ENCODE results near the gene MARVELD1.

MARVELD1 gene

GRCh38 chr10:97759946-97760345 is 46.4 kb downstream of the MARVELD1 start:
- no peak for DNase-seq

GRCh38 chr10:97760461-97761257 is 47.1 kb downstream of the MARVELD1 start:
- DNase-seq: no peak

DNA sequence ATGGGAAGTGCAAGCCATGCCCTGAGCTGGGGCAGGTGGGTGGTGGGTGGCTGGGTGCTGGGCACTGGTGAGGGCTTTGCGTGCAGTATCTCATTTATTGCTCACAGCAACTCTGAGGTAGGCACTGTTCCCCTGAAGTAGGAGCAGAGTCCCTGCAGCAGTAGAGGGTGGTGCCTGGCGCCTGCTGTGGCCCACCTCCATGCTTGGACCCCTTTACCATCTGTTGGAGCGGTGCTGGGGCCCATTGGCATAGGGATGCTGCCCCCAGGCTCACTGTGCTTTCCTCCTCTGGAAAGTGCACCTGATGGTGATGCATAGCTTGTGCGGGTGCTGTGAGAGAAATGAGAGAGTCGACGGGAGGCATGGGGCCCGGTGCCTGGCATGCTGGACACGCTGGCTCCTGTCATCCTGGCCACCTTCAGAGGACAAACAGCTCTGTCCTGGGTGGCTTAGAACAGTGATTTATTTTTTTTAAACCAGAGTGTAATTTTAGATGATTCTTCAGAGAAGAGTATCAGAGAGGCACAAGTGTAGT is 47.9 kb downstream of the MARVELD1 start:
- DNase-seq: no peak

- DNase-seq: no peak
Observed at GRCh38 chr10:97762056-97762455, 48.5 kb downstream of the MARVELD1 start.

DNA sequence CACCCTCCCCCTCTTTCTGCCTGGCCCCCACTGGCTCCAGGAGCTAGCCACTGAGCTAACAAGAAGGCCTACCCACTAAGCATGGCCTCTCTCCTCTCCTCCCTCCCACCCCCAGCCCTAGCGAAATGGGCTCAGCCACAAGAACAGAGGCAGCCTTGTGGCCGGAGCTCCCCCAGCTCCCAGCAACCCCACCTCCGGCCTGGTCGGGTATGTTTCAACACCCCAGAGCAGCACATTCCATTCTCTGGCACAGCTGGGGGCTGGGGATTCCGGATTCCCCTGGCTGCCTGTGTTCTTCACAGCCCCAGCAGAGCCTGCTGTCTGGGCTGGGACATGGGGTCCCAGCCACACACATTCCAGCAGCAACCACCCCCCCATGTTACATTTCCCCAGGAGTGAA is 49.3 kb downstream of the MARVELD1 start:
- DNase-seq: no peak

DNA sequence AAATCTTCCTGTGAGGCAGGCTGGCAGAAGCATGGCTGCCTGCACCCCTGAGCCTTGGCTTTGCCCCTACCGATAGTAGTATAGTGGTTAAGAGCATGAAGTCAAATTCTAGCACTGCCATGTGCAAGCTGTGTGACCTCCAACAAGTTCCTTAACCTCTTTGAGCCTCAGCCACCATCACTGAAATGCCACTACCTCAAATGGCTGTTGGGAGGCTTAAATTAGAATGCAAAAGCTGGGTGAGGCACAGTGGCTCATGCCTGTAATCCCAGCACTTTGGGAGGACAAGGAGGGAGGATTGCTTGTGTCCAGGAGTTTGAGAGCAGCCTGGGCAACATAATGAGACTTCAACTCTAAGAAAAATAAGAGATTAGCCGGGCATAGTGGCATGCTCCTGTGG is 49.9 kb downstream of the MARVELD1 start:
- no peak for DNase-seq

DNA sequence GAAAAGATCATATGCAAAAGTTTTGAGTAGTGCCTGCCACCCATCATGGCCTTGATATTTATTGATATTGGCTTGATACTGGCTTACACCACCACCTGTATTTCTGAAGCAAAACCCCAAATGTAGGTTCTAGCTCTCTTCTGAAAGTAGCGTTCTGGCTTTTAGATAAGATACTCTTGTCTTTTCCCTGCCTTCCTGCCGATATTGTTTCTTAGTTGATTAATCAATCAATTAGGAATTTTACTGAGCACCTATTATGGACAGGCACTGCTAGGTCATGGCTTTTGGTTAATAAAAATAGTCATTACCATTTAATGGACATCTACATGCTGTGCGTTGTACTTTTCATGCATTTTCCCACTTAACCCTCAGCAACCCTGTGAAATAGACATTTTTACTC is 50.4 kb downstream of the MARVELD1 start:
- no peak for DNase-seq

DNA sequence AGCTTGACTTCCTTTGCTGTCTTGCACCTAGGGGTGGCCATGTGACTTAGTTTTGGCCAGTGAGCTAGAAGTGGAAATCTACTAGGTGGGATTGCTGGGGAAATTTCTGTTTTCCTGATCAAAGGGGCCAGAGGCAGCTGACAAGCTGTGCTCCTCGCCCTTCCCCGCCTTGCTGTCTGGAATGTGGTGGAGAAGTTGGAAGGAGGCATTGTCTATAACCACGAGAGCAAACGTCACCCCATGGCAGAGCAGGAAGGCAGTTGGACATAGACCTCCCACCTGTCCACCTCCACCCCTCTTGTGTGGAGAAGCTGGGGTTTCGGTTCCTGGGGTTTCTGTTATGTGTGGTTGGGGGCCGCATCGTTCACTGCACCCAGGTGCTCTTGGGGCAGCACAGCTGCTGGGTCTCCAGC is 51.0 kb downstream of the MARVELD1 start:
- DNase-seq: no peak

GRCh38 chr10:97765201-97765600 is 51.7 kb downstream of the MARVELD1 start:
- no peak for DNase-seq

DNA sequence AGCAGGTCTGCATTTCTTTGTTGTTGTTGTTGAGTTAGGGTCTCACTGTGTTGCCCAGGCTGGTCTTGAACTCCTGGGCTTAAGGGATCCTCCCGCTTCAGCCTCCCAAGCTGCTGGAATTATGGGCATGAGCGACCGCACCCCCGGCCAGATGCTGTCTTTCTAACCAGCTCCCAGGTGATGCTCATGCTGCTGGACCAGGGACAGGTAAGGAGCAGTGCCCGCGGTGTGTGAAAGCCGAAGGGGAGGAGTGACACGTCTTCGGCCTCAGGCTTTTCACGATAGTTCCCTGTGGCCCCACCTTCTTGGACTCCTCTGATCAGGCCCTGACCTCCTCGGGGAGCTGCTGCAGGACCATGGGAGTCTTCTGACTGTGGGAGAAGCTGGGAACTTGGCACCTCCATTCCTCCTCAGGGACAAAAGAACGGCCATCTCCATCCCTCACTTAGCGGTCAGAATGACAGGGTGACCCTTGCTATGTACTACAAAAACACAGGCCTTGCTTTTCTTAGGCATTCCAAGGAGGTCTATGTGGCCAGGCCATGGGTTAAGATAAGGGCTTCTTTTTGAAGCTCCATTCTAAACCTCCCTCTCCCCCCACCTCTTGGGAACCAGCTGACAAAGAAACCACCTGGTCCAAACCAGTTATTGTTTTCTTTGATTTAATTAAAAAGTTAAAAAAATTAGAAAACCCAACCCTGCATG is 52.7 kb downstream of the MARVELD1 start:
- DNase-seq: no peak

DNA sequence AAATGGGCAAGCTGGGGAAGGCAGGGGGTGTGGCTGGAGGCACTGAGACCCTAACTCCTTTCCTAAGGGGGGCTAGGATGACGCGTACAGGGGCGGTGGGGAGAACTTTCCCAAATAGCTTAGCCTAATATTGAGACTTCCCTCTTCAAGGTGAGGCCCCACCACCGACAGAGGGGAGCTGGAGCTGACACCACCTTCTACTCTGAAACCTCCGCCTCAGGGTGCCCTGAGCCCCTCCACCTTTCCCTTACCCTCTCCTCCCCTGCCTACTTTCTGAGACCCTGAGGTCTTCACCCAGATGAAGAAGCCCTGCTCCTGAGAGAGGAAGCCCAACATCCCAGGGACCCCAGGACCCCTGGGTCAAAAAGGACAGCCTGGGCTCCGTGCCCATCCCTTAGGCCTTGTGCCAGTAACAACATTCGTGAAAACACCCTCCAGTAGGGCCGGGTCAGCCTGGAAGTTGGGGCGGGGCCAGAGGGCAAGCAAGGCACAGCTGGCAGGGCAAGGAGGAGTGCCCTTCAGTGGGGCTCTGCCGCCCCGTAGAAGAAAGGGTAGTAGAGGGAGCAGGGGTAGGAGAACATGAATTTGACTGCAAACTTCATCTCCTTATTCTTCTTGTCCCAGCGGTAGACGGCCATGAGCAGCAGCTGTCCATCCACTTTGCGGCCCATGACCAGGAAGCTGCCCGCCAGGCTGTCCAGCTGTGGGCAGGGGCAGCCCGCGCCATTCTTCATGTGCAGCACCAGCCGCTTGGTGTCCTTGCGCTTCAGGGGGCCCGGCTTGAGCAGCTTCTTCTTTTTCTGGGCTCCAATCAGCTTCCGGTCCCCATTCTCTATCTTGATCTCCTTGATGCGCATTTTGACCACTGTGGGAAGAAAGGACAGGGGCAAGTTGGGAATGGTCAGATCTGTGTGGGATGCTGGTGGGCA is 53.7 kb downstream of the MARVELD1 start:
- DNase-seq: no peak
